ENCODE results near the gene CELA3A. TPM values are rescaled to one million over a fixed set of nuclear protein-coding genes. Genes with fewer than 3 reads are reported as not detected.

The CELA3A gene
- polyA plus RNA-seq, 3 donors = not detected

DNA sequence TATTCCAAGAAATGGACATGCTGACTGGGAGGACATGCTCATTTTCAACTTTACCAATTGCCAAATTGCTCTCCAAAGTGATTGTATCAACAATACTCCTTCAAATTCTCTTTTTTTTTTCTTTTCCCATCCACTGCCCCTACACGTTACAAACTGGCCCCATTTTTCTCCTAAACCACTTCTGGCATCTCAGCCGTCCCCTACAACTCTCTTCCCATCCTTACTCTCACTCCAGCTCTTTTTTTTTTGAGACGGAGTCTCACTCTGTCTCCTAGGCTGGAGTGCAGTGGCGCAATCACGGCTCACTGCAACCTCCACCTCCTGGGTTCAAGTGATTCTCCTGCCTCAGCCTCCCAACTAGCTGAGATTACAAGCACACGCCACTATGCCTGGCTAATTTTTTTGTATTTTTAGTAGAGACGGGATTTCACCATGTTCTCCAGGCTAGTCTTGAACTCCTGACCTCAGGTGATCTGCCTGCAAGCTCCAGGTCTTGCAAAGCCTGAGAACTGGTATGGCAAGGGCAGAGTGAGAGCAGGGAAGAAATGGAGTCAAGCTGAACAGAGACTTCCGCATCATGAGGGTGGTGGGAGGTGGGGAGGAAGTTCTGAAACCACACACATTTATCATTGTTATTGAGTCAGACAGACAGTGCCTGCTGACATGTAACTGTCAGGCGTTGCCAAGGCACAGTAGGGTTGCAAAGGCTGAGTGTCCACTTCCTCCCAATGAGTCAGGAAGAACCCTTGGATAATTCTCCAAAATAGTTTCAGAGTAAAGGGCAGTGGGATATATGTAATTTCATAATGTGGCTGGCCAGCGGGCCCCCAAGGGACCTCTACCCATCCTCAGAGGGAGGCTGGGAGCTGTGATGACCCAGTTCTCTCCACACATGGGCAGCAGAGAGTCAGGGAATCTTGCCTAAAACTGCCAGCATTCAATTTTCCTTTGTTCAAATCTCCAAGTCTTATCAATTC lies 17.4 kb downstream of the CELA3A start:
- Mint-ChIP-seq H3K36me3 (no peaks in the 10 kb centered on the region), H3K4me1 (peaks cover 30% of the 10 kb centered on the region), H3K27me3 (ENCODE audit: low read depth in 3 of 3) (peaks cover 0 to 3% (median 2%) of the 10 kb centered on the region in 3 donors), H3K4me3 (peak overlapping the region; percentile 49 to 69), H3K9me3 (peaks cover 0 to 8% (median 0%) of the 10 kb centered on the region in 7 donors), H3K27ac (peak overlapping the region; percentile 92 to 100 (median 99))
- intact Hi-C loops (cut with micrococcal nuclease) = no loop called here
- Histone ChIP-seq H3K4me1 (ENCODE audit: control insufficient read depth in 1 of 2, insufficient read depth in 2 of 2, low read length in 2 of 2) (peaks cover 23 to 36% of the 10 kb centered on the region in 2 donors), H3K9me3 (replicated peaks in 1 of 2; ENCODE audit: control insufficient read depth in 1 of 2, insufficient read depth in 1 of 2, low read length in 2 of 2) (no peaks in the 10 kb centered on the region), H3K36me3 (replicated peaks in 1 of 2; ENCODE audit: control insufficient read depth in 1 of 2, insufficient read depth in 2 of 2, low read length in 2 of 2) (no peaks in the 10 kb centered on the region), H3K27me3 (ENCODE audit: control insufficient read depth in 2 of 2, insufficient read depth in 2 of 2, low read length in 2 of 2) (no peaks in the 10 kb centered on the region), H3K4me2 (replicated peaks; ENCODE audit: extremely low read depth, low read length, poor library complexity, severe bottlenecking) (peak overlapping the region; percentile 70), H2AFZ (ENCODE audit: insufficient read depth, low read depth, low read length, poor library complexity, severe bottlenecking) (peak overlapping the region; percentile 51), H3K9ac (ENCODE audit: insufficient read depth, low read length, poor library complexity, severe bottlenecking) (peak overlapping the region; percentile 66), H3K4me3 (replicated peaks in 1 of 3; ENCODE audit: low read depth in 2 of 3, low read length in 3 of 3) (peak overlapping the region in 1 of 3 experiments; percentile 47), H3K79me2 (ENCODE audit: insufficient read depth, low read length) (peaks cover 11% of the 10 kb centered on the region), H4K20me1 (ENCODE audit: insufficient read depth, low read length) (no peaks in the 10 kb centered on the region), H3K27ac (ENCODE audit: low read depth in 1 of 2, low read length in 2 of 2) (peak overlapping the region; percentile 89 to 93)
- TF ChIP-seq, protein P1, sequence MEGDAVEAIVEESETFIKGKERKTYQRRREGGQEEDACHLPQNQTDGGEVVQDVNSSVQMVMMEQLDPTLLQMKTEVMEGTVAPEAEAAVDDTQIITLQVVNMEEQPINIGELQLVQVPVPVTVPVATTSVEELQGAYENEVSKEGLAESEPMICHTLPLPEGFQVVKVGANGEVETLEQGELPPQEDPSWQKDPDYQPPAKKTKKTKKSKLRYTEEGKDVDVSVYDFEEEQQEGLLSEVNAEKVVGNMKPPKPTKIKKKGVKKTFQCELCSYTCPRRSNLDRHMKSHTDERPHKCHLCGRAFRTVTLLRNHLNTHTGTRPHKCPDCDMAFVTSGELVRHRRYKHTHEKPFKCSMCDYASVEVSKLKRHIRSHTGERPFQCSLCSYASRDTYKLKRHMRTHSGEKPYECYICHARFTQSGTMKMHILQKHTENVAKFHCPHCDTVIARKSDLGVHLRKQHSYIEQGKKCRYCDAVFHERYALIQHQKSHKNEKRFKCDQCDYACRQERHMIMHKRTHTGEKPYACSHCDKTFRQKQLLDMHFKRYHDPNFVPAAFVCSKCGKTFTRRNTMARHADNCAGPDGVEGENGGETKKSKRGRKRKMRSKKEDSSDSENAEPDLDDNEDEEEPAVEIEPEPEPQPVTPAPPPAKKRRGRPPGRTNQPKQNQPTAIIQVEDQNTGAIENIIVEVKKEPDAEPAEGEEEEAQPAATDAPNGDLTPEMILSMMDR (IDR thresholded peaks at IDR 0.05) = peak; percentile 29
- WGBS (ENCODE audit: insufficient coverage) = 17% methylated on average over 6 of the region's 10 CpGs
- DNase-seq = peak; percentile 95 to 99 (median 99)

DNA sequence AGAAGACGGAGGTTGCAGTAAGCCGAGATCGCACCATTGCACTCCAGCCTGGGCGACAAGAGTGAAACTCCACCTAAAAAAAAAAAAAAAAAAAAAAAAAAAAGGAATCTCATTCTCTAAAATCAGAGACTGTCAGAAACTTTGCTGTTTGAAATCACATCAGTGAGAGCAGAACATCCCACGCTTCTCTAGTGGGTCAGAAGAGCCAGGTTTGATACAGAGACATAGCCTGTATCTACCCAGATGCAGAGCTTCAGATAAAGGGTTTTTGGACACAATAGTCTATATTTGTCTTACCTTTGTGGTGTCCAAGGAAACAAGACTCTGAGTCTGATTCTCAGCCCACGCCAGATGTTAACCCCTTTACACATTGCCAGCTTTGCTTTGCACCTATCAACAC lies 19.6 kb downstream of the CELA3A start:
- H3K4me1 Mint-ChIP-seq = peaks cover 42% of the 10 kb centered on the region
- H3K4me3 Mint-ChIP-seq = no peak overlapping the region

More for the DNA sequence above, 19.6 kb downstream of the CELA3A start:
- H3K4me2 ChIP-seq (replicated peaks; ENCODE audit: extremely low read depth, low read length, poor library complexity, severe bottlenecking) = no peak overlapping the region
- peak overlapping the region in 1 of 7 donors; percentile 100 for H3K27ac Mint-ChIP-seq
- peaks cover 28% of the 10 kb centered on the region for H3K79me2 ChIP-seq (ENCODE audit: insufficient read depth, low read length)
- no peaks in the 10 kb centered on the region for H3K9me3 ChIP-seq (replicated peaks in 1 of 2; ENCODE audit: control insufficient read depth in 1 of 2, insufficient read depth in 1 of 2, low read length in 2 of 2)
- no peak overlapping the region for H3K27ac ChIP-seq (ENCODE audit: low read depth in 1 of 2, low read length in 2 of 2)
- no peak overlapping the region for H3K9ac ChIP-seq (ENCODE audit: insufficient read depth, low read length, poor library complexity, severe bottlenecking)
- peaks cover 36 to 53% of the 10 kb centered on the region in 2 donors for H3K4me1 ChIP-seq (ENCODE audit: control insufficient read depth in 1 of 2, insufficient read depth in 2 of 2, low read length in 2 of 2)
- intact Hi-C loops (cut with micrococcal nuclease) = loop anchor here (5.0 to 10.0 kb wide), 4 partner anchors 36 to 236 kb away; partner anchors contain the start of gene USP48 (in 1 of the 2)
- H3K27me3 ChIP-seq (ENCODE audit: control insufficient read depth in 2 of 2, insufficient read depth in 2 of 2, low read length in 2 of 2) = no peaks in the 10 kb centered on the region
- no peaks in the 10 kb centered on the region for H4K20me1 ChIP-seq (ENCODE audit: insufficient read depth, low read length)
- no peaks in the 10 kb centered on the region for H3K36me3 Mint-ChIP-seq
- peaks cover 0 to 5% (median 0%) of the 10 kb centered on the region in 7 donors for H3K9me3 Mint-ChIP-seq
- no peak overlapping the region for H2AFZ ChIP-seq (ENCODE audit: insufficient read depth, low read depth, low read length, poor library complexity, severe bottlenecking)
- peaks cover 0 to 3% (median 2%) of the 10 kb centered on the region in 3 donors for H3K27me3 Mint-ChIP-seq (ENCODE audit: low read depth in 3 of 3)
- no peak for DNase-seq
- no peaks in the 10 kb centered on the region for H3K36me3 ChIP-seq (replicated peaks in 1 of 2; ENCODE audit: control insufficient read depth in 1 of 2, insufficient read depth in 2 of 2, low read length in 2 of 2)
- 94% methylated on average over 2 of the region's 6 CpGs for WGBS (ENCODE audit: insufficient coverage)
- TF ChIP-seq, protein P1 (IDR thresholded peaks at IDR 0.05) = no peak
- H3K4me3 ChIP-seq (replicated peaks in 1 of 3; ENCODE audit: low read depth in 2 of 3, low read length in 3 of 3) = no peak overlapping the region

Measured in CD14-positive monocyte (primary cell).